GM19043 (cell line): ENCODE measurements around the gene TFDP2.
"Not testable (repeated sequence)": the region's sequence is repeated elsewhere in the genome, so short reads cannot be mapped to it uniquely, and the experiment has no call there.

Source experiments
- ATAC-seq: cut with Tn5 transposase; IDR thresholded peaks from one replicate; pipeline ENCODE4 v1.9.1; 2021; ENCODE audit warnings: low read depth; ENCODE audit not compliant: unreplicated experiment

TFDP2 gene

DNA sequence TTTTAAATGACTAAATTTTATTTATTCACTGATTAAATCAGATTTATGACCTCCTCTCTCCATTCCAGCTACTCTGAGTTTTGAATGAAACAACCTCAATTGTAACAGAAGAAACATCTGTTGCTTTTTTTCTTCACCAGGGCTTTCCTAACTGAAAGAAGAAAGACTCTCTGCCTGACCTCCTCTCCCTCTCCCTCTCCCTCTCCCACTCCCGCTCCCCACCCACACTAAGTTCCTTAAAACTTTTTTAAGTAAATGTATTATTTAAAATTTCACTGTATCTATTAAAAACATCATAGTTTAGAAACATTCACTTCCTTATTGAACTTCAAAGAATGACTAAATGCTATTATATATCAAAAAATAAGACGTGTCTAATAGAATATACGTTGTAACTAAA, 122.0 kb downstream of the TFDP2 start:
- no peak for ATAC-seq

DNA sequence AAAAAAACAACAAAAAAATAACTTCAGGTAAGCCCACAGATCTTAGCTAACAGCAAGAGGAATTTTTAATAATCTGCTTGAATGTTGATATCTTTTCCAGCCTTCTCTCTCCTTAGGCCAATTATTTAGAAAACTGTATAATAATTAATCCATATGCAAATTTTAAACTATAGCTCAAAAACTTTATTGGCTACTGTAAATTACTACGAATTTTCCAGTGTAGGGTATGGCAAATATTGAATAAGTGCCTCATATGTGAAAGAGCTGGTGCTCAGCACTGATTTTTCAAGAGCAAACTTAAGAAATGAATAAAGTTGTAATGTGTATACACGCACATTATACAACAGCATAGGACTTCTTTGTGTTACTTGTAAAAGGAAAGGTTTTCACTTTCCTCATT, 123.0 kb downstream of the TFDP2 start:
- no peak for ATAC-seq

DNA sequence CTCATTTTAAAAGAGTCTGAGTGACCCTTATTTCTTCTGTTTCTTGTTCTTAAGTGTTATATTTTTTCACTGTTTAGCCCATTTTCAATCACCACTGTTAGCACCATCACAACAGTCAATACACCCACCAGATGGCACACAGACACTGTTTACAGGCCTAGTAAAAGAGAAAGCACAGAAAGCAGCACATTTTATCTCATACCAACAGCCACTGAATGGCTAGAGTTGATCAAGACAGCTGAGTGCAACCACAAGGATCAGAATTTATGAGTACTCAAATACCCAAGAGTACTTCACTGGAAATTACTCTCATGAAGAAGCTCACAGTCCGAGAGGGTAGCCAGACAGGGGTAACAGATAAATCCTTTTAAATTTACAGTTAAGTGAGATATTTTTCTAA, 127.0 kb downstream of the TFDP2 start:
- ATAC-seq, result peak; percentile 70

DNA sequence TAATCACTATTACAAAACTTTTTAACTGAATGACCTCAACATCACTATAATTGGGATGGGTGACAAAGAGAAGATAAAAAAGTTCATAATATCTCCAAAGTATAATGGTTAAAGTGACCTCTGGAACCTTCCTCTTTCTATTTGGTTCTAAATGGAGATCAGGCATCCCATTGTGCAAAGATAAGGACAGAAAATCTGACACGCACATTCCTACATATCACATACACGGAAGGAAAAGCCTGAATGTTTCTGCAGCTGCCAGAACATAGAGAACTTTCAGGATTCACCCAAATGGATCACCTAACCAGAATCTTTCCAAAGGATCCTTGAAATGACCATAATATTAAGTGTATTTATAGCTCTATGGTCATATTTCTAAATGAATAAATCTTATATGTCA, 128.2 kb downstream of the TFDP2 start:
- ATAC-seq, result no peak

DNA sequence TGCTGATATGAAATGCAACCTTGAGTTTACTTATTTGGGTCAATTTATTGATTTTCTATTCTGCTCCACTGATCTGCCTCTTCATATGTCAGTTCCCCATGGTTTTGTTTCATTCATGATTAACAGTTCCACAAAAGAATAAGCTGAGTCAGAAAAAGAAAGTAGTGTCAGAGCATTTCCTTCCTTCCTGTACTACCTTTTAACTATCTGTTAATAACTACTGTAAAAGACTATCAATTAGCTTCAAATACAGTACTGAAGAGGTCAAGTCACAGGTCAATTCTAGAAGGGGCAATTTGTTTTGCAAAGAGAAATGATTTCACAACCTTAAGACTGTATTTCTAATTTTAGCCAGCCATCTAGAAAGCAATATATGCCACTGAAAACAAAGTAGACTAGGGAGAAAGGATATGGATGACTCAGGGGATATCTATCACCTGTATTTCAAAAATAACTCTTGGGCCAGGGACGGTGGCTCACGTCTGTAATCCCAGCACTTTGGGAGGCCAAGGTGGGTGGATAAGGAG, 129.5 kb downstream of the TFDP2 start:
- ATAC-seq, result peak; percentile 80

DNA sequence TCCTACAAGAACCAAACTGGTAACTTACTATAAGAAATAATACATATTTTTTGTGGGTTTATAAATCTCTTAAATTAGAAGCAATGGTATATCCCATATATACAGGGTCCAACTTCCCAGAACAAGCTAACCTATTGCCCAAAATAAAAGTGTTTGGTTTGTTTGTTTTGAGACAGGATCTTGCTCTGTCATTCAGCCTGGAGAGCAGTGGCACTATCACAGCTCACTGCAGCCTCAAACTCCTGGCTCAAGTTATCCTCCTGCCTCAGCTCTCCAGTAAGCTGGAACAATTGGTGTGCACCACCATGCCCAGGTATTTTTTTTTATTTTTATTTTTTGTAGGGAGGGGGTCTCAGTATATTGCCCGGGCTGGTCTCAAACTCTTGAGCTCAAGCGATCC, 135.4 kb downstream of the TFDP2 start:
- no peak for ATAC-seq

DNA sequence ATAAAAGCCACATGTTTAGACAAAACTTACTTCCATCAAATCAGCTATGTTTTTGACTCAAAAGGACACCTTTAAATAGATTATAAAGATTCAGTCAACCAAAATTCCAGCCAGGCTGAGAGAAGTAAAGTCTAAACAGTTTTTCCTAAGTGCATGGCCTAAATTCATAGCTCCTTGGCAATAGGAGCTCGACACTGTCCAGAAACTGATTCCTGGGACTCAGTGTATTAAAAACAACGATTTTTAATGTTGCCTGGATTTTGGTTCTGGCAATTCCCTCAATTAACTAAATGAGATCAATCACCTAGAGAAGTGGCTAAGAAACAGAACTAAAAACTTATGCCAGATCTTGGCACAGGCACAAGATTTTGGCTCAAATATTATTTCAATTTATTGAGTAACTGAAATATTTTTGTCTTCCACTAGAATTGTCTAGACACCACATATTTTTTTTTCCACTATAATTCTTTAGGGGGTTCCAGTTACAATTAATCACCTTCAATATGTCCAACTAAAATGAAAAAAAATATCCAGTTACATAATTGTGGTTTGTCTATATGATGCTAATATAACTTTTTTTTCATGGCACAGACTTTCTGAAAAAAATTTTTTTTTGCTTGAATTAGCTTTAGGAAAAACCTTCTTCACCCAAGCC, 135.9 kb downstream of the TFDP2 start:
- ATAC-seq, result no peak

DNA sequence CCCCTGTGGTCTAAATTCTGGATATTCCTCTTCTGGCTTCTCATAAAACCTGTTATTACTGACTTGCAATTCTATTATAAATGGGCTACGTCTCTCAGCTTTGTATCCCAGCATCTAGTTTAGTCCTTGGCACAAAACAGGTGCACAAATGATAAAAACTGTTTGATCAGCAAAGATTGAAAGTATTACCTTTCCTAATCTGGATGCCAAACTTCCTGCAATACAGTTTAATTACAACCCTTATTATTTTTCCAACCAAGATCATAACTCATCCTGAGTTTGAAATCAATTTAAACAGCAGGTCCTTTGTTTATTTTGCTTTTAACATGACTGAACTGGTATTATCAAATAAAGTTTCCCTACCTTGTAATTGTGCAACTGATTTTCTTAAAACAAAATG, 140.3 kb downstream of the TFDP2 start:
- no peak for ATAC-seq

DNA sequence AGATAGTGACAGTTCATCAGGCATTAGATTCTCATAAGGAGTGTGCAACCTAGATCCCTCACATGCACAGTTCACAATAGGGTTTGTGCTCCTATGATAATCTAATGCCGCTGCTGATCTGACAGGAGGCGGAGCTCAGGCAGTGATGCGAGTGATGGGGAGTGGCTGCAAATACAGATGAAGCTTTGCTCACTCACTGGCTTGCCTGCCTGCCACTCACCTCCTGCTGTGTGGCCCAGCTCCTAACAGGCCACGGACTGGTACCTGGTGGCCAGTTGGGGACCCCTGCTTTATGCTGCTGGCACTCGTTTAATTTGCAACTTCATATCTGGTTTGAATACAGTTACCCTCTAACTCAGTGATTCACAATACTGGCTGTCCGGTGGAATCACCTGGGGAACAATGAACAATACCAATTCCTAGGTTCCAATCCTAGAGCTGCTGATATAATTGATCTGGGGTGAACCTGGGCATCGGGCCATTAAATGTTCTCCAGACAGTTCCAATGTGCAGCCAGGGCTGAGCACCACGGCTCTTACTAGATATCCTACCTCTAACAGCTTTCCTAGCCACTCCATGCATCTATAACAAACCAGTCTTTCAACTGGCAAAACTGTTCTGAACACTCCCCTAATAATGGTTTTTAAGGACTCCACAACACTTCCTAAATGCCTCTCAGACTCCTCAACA, 141.5 kb downstream of the TFDP2 start:
- no peak for ATAC-seq

DNA sequence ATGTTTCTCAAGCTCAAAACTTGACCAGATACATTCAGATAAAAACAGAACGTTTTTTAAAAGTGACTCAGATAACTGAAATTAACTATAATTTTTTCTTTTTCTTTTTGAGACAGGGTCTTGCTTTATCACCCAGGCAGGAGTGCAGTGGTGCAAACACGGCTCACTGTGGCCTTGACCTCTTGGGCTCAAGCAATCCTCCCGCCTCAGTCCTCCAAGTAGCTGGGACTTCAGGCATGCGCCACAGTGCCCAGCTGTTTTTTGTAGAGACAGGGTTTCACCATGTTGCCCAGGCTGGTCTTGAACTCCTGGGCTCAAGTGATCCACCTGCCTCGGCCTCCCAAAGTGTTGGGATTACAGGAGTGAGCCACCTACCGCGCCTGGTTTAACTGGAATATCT, 144.4 kb downstream of the TFDP2 start:
- ATAC-seq, result not testable (repeated sequence)

DNA sequence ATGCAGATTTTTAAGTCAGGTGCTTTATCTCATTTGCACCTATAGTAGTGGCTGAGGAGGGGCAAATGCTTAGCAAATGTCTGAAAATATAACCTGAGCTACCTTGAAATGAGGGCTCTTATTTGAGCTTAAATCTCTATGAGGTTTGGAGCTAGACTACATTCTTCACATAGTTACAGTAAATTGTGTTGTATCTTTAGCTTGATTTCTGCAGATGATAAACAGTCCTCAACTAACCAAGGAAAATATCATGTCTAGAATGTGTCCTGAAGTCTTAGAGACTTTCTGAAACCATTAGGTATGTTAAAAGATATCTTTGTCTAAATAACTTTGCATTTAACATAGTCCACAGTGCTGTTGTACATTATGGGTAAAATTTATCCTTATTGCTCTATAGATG, 145.3 kb downstream of the TFDP2 start:
- ATAC-seq, result no peak

DNA sequence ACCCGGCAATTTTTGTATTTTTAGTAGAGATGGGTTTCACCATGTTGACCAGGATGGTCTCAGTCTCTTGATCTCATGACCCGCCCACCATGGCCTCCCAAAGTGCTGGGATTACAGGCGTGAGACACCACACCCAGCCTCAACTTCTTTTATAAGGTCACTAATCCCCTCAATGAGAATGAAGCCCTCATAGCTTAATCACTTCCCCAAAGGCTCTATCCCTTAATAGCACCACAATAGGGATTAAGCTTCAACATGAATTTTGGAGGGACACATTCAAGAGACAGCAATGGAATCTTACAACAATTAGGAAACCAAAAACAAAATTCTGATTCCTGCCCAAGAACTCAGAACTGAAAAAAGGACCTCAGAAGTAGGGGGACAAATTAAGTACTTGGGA, 146.1 kb downstream of the TFDP2 start:
- no peak for ATAC-seq

DNA sequence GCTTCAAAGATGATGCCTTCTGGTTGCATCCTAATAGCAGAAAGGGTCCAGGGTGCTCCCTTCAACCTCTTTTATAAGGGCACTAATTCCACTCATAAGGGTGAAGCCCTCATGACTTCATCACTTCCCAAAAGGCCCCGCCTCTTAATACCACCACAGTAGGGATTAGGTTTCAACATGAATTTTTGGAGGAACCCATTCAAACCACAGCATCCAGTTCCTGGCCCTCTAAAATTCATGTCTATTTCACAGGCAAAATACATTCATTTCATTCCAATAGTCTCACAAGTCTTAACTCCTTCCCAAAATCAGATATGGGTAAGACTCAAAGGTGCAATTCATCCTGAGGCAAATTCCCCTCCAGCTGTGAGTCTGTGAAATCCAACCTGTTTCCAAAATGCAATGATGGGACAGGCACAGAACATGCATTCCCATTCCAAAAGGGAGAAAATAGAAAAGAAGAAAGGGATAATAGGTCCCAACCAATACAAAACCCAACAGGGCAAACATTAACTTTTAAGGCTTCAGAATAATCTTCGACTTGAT, 148.9 kb downstream of the TFDP2 start:
- ATAC-seq, result no peak

DNA sequence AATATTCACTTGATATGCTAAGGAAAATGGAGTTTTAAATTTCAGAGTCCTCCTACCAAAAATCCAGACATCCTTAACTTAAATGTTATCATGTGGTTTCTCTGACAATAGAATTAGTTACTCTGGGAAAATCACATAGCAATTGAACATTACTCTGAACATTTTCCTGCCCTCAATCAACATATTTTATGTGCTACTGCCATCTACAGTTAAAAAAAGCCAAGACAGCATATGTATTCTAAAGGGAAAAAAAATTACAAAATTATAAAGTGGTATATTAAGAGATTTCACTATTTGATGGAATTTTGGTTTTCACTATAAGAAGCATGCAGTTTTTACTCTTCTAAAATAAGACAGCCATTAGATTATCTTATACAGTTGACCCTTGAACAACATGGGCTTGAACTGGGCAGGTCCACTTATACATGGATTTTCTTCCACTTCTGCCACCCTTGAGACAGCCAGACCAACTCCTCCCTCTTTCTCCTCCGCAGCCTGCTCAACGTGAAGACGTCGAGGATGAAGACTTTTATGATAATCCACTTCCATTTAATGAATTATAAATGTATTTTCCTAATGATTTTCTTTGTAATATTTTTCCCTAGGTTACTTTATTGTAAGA, 150.6 kb downstream of the TFDP2 start:
- no peak for ATAC-seq

DNA sequence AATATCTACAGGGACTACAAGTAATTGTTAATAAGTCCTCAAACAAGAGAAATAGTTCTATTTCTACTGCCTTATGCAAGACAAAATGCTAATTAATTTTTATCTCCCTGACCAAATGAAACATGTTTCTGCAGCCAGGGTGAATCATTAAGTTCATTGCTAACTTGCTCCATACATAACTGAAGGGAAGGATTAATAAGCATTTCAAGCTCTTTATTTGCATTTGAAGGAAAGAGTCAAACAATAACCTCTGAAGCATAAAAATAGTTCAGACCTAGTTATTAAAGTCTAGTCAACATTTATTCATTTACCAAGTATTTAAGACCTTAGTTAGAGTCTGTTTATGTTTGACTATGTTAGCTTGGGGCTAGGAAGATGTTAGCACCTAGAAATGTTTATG, 152.9 kb downstream of the TFDP2 start:
- ATAC-seq, result peak; percentile 70

DNA sequence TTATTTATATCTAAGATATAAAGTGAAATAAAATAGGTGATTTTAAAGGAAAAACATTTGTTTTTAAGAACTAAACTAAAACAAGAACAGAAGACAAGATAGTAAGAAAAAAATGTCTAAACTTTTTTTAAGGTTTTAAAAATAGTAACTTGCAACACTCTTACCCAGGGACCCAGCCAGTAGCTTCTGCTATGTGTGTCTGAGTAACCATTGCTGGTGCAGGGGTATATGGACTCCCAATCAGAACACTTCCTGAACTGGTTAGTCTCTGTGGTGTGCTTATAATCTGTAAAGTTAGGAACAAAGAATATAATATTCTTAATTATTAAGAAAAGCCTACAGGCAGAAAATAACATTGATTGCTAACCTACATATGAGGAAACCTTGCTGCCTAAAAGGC, 154.5 kb downstream of the TFDP2 start:
- no peak for ATAC-seq

DNA sequence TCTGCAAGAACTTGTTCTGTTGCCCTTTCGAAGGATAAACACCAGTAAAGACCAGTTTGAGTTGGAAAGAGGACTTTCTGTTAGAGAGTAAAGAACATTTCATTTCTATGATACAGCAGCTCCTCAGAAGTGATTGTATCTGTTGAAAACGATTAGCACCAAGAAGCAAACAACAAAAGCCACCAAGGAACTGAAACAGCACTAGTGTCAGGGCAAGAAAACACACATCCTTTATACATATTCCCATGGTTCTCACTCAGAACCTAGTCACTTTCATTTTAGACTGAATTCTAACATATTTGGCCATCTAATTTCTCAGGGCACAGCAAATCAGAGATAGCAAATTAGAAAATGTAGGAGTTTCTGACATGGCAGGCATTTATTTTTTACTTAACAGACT, 156.8 kb downstream of the TFDP2 start:
- peak; percentile 52 for ATAC-seq

DNA sequence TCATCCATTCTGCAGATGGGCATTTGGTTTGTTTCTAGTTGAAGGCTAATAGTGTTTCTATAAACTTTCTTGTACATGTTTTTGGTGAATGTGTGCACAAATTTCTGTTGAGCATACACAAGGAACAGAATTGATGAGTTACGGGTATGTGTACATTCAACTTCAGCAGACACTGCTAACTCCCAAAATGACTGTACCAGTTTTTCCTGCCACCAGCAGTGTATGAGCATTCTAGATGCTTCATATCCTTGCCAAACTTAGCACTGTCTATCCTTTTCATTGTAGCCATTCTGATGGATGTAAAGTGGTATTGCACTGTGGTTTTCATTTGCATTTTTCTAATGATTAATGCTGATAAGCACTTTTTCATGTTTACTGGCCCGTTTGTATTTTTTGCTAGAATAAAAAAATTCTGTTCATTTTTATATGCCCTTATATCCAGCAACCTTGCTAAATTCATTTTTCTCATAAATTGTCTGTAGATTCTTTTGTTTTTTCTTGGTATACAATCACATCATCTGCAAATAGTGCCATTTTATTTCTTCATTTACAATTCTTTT, 162.7 kb downstream of the TFDP2 start:
- ATAC-seq, result no peak

DNA sequence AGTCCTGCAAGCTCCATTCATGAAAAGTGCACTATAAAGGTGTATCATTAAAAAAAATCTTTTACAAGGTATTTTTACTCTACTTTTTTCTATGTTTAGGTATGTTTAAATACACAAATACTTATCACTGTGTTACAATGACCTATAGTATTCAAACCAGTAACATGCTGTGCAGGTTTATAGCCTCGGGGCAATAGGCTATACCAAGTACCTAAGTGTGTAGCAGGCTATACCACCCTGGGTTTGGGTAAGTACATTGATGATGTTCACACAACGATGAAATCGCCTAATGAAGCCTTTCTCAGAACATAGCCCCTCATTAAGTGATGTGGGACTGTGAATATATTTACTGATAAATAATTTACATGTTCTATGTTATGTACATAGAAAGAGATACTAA, 168.3 kb downstream of the TFDP2 start:
- ATAC-seq, result no peak

DNA sequence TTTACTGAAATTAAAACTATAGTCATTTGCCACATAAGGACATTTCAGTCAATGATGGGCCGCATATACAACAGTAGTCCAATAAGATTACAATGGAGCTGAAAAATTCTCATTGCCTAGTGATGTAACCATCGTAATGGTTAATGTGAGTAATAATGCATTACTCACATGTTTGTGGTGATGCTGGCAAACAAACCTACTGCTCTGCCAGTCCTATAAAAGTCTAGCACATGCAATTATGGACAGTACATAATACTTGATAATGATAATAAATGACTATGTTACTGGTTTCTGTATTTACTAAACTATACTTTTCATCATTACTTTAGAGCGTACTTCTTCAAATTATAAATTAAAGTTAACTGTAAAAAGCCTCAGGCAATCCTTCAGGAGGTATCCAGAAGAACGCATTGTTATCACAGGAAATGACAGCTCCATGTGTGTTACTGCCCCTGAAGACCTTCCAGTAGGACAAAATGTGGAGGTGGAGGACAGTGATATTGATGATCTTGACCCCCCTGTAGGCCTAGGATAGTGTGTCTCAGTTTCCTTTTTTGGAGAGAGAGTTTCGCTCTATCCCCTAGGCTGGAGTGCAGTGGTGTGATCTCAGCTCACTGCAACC, 170.2 kb downstream of the TFDP2 start:
- ATAC-seq, result no peak

DNA sequence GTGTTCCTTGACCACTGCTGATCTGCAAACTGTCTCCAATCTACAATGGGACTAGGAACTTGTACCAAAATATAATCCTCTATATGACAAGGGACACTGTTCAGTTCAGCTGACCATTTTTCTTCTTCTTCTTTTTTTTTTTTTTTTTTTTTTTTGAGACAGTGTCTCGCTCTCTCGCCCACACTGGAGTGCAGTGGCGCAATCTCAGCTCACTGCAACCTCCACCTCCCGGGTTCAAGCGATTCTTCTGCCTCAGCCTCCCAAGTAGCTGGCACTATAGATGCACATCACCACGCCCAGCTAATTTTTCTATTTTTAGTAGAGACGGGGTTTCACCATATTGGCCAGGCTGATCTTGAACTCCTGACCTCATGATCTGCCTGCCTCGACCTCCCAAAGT, 174.6 kb downstream of the TFDP2 start:
- ATAC-seq, result not testable (repeated sequence)
